Measurements from ENCODE around the gene TMEM41A. TPM values are rescaled to one million over a fixed set of nuclear protein-coding genes. Genes with fewer than 3 reads are reported as not detected.

The TMEM41A gene
- total and polyA plus RNA-seq, 7 donors = 6.5 to 16.6 (median 11.4) TPM

- H3K27me3 ChIP-seq (ENCODE audit: insufficient read depth in 3 of 3, low read length in 2 of 3) = no peaks in the 10 kb centered on the region
- no peak for TF ChIP-seq CTCF (IDR thresholded peaks at IDR 0.05)
- no peak overlapping the region for H3K27ac ChIP-seq
- H3K4me1 ChIP-seq = no peaks in the 10 kb centered on the region
- no peak overlapping the region for H3K4me3 ChIP-seq
- DNase-seq = no peak
- WGBS, 3 donors = 79 to 89% (median 84%) methylated on average over 2 of the region's 2 CpGs
- intact Hi-C loops (cut with DNase I) = no loop called here
- H3K36me3 ChIP-seq (ENCODE audit: insufficient read depth in 1 of 2, low read depth in 1 of 2) = no peaks in the 10 kb centered on the region
- no peak for ATAC-seq
- H3K9me3 ChIP-seq = no peaks in the 10 kb centered on the region
Observed at GRCh38 chr3:185534511-185534910, 35.7 kb upstream of the TMEM41A start.

- TF ChIP-seq CTCF (IDR thresholded peaks at IDR 0.05) = no peak
- Histone ChIP-seq H3K9me3 (no peaks in the 10 kb centered on the region), H3K4me3 (no peak overlapping the region), H3K27me3 (ENCODE audit: insufficient read depth in 3 of 3, low read length in 2 of 3) (no peaks in the 10 kb centered on the region), H3K27ac (no peak overlapping the region), H3K4me1 (no peaks in the 10 kb centered on the region), H3K36me3 (ENCODE audit: insufficient read depth in 1 of 2, low read depth in 1 of 2) (no peaks in the 10 kb centered on the region)
- DNase-seq (no peak), ATAC-seq (no peak)
- intact Hi-C loops (cut with DNase I) = no loop called here
- 25 to 31% (median 28%) methylated on average over 5 of the region's 5 CpGs for WGBS, 3 donors
Observed at GRCh38 chr3:185532901-185533300, 34.1 kb upstream of the TMEM41A start.

- Histone ChIP-seq H3K4me1 (no peaks in the 10 kb centered on the region), H3K4me3 (no peak overlapping the region), H3K36me3 (ENCODE audit: insufficient read depth in 1 of 2, low read depth in 1 of 2) (no peaks in the 10 kb centered on the region), H3K27ac (no peak overlapping the region), H3K27me3 (ENCODE audit: insufficient read depth in 3 of 3, low read length in 2 of 3) (peaks cover 0 to 3% (median 0%) of the 10 kb centered on the region in 3 donors), H3K9me3 (no peaks in the 10 kb centered on the region)
- ATAC-seq = no peak
- TF ChIP-seq CTCF (IDR thresholded peaks at IDR 0.05) = no peak
- intact Hi-C loops (cut with DNase I) = no loop called here
- DNase-seq = no peak
- 67% methylated on average over 5 of the region's 5 CpGs for WGBS, 3 donors
Observed at GRCh38 chr3:185530856-185531255, 32.0 kb upstream of the TMEM41A start.

- ATAC-seq (no peak), DNase-seq (no peak)
- no peak for TF ChIP-seq CTCF (IDR thresholded peaks at IDR 0.05)
- 89 to 91% (median 91%) methylated on average over 6 of the region's 6 CpGs for WGBS, 3 donors
- H3K4me1 ChIP-seq = no peaks in the 10 kb centered on the region
- no peak overlapping the region for H3K4me3 ChIP-seq
- H3K9me3 ChIP-seq = no peaks in the 10 kb centered on the region
- no peaks in the 10 kb centered on the region for H3K36me3 ChIP-seq (ENCODE audit: insufficient read depth in 1 of 2, low read depth in 1 of 2)
- peaks cover 0 to 3% (median 0%) of the 10 kb centered on the region in 3 donors for H3K27me3 ChIP-seq (ENCODE audit: insufficient read depth in 3 of 3, low read length in 2 of 3)
- intact Hi-C loops (cut with DNase I) = no loop called here
- no peak overlapping the region for H3K27ac ChIP-seq
Observed at GRCh38 chr3:185528532-185528931, 29.7 kb upstream of the TMEM41A start.

GRCh38 chr3:185527364-185527763 is 28.5 kb upstream of the TMEM41A start:
- no peak for TF ChIP-seq CTCF (IDR thresholded peaks at IDR 0.05)
- Histone ChIP-seq H3K36me3 (ENCODE audit: insufficient read depth in 1 of 2, low read depth in 1 of 2) (no peaks in the 10 kb centered on the region), H3K27ac (no peak overlapping the region), H3K27me3 (ENCODE audit: insufficient read depth in 3 of 3, low read length in 2 of 3) (peaks cover 0 to 3% (median 0%) of the 10 kb centered on the region in 3 donors), H3K9me3 (no peaks in the 10 kb centered on the region), H3K4me3 (no peak overlapping the region), H3K4me1 (no peaks in the 10 kb centered on the region)
- 72 to 81% (median 79%) methylated on average over 9 of the region's 9 CpGs for WGBS, 3 donors
- DNase-seq = no peak
- no peak for ATAC-seq
- intact Hi-C loops (cut with DNase I) = no loop called here

All from psoas muscle (tissue), 8 donors.